CD14-positive monocyte (primary cell): Measurements from ENCODE around the gene TFR2. TPM values are rescaled to one million over a fixed set of nuclear protein-coding genes. Genes with fewer than 3 reads are reported as not detected.

Source experiments
- DNase-seq, 3 donors: peaks; one replicate each; pipeline ENCODE4 v3.0.0-alpha.2; 2011 to 2022
- H2AFZ ChIP-seq: 2 replicates; pipeline ENCODE4 v1.6.0; 2012; ENCODE audit warnings: mild to moderate bottlenecking, low read depth, low read length, inconsistent platforms; ENCODE audit not compliant: insufficient read depth, poor library complexity, severe bottlenecking
- H3K27ac ChIP-seq, 2 donors: 1 replicate in 1 of 2; 2 replicates in 1 of 2; pipeline ENCODE4 v1.5.1; 2012 to 2013; ENCODE audit warnings: low read length in 2 of 2, control low read depth in 1 of 2, inconsistent platforms in 1 of 2, low read depth in 1 of 2, mild to moderate bottlenecking in 1 of 2
- H3K27me3 ChIP-seq, 2 donors: one replicate each; pipeline versions ENCODE4 v1.6.0 to v1.6.1; 2011 to 2013; ENCODE audit warnings: low read length in 2 of 2; ENCODE audit not compliant: control insufficient read depth in 2 of 2, insufficient read depth in 2 of 2
- H3K36me3 ChIP-seq, 2 donors: replicated peaks in 1 of 2; 1 replicate in 1 of 2; 2 replicates in 1 of 2; pipeline versions ENCODE4 v1.5.1 to v1.6.1; 2012 to 2013; ENCODE audit warnings: low read length in 2 of 2, control low read depth in 1 of 2, inconsistent platforms in 1 of 2, mild to moderate bottlenecking in 1 of 2; ENCODE audit not compliant: insufficient read depth in 2 of 2, control insufficient read depth in 1 of 2
- H3K4me1 ChIP-seq, 2 donors: 1 replicate in 1 of 2; 2 replicates in 1 of 2; pipeline versions ENCODE4 v1.5.1 to v1.6.1; 2012 to 2013; ENCODE audit warnings: low read length in 2 of 2, control low read depth in 1 of 2, inconsistent platforms in 1 of 2, mild to moderate bottlenecking in 1 of 2, moderate library complexity in 1 of 2; ENCODE audit not compliant: insufficient read depth in 2 of 2, control insufficient read depth in 1 of 2
- H3K4me2 ChIP-seq: replicated peaks from 2 replicates; pipeline ENCODE3; 2012; ENCODE audit warnings: low read length, moderate library complexity, mild to moderate bottlenecking; ENCODE audit not compliant: poor library complexity, severe bottlenecking; ENCODE audit errors: extremely low read depth
- H3K4me3 ChIP-seq, 3 experiments: fragments of 200-600 bp in 1 of 3; sonication (generic) in 1 of 3; replicated peaks in 1 of 3; 1 replicate in 2 of 3; 2 replicates in 1 of 3; pipeline ENCODE4 v1.5.1; 2011 to 2013; ENCODE audit warnings: low read length in 3 of 3, mild to moderate bottlenecking in 3 of 3, control low read depth in 2 of 3, low read depth in 2 of 3, inconsistent platforms in 1 of 3, moderate library complexity in 1 of 3
- H3K79me2 ChIP-seq: 2 replicates; pipeline ENCODE4 v1.6.0; 2012; ENCODE audit warnings: mild to moderate bottlenecking, control low read depth, inconsistent platforms, low read length, moderate library complexity; ENCODE audit not compliant: insufficient read depth
- H3K9ac ChIP-seq: 2 replicates; pipeline ENCODE4 v1.6.0; 2017; ENCODE audit warnings: low read length, mild to moderate bottlenecking; ENCODE audit not compliant: insufficient read depth, poor library complexity, severe bottlenecking
- H3K9me3 ChIP-seq, 2 donors: replicated peaks in 1 of 2; 1 replicate in 1 of 2; 2 replicates in 1 of 2; pipeline versions ENCODE4 v1.5.1 to v1.6.1; 2012 to 2013; ENCODE audit warnings: low read length in 2 of 2, control low read depth in 1 of 2; ENCODE audit not compliant: control insufficient read depth in 1 of 2, insufficient read depth in 1 of 2
- H4K20me1 ChIP-seq: 2 replicates; pipeline ENCODE4 v1.6.0; 2012; ENCODE audit warnings: mild to moderate bottlenecking, low read length, control low read depth, moderate library complexity; ENCODE audit not compliant: insufficient read depth
- H3K27ac Mint-ChIP-seq, 7 donors: one replicate each; pipeline ENCODE4 v1.8.0; 2020; ENCODE audit warnings: mild to moderate bottlenecking in 7 of 7, mixed read lengths in 7 of 7, moderate library complexity in 6 of 7, inconsistent platforms in 2 of 7
- H3K27me3 Mint-ChIP-seq, 3 donors: one replicate each; pipeline ENCODE4 v1.8.0; 2021 to 2022; ENCODE audit warnings: low read depth in 3 of 3, mild to moderate bottlenecking in 3 of 3, mixed read lengths in 3 of 3, moderate library complexity in 3 of 3, inconsistent platforms in 1 of 3
- H3K36me3 Mint-ChIP-seq, 2 donors: one replicate each; pipeline ENCODE4 v1.8.0; 2020; ENCODE audit warnings: mixed read lengths in 2 of 2, inconsistent platforms in 1 of 2, mild to moderate bottlenecking in 1 of 2
- H3K4me1 Mint-ChIP-seq: one replicate; pipeline ENCODE4 v1.8.0; 2020; ENCODE audit warnings: mild to moderate bottlenecking, mixed read lengths
- H3K4me3 Mint-ChIP-seq, 2 donors: one replicate each; pipeline ENCODE4 v1.8.0; 2020; ENCODE audit warnings: mild to moderate bottlenecking in 2 of 2, mixed read lengths in 2 of 2, moderate library complexity in 1 of 2
- H3K9me3 Mint-ChIP-seq, 7 donors: one replicate each; pipeline ENCODE4 v1.8.0; 2020 to 2022; ENCODE audit warnings: mixed read lengths in 7 of 7, mild to moderate bottlenecking in 6 of 7, moderate library complexity in 6 of 7, inconsistent platforms in 2 of 7
- WGBS: methylation state at CpG from one replicate; pipeline ENCODE4 v1.1.5; 2013; ENCODE audit warnings: missing lambda C conversion rate; ENCODE audit not compliant: insufficient coverage; 5-methylcytosine and 5-hydroxymethylcytosine counted together
- intact Hi-C, 2 donors: fragments of 100-400 bp; cut with micrococcal nuclease; formaldehyde crosslinking; loops; one replicate each; pipeline versions ENCODE4 v1.15.0 to v1.15.1; 2023
- polyA plus RNA-seq, 3 donors: library from polyadenylated mRNA; depleted of rRNA in 1 of 3; unstranded in 2 of 3; stranded (reverse) in 1 of 3; fragments of 300-500 nt in 2 of 3; fragments of >200 nt in 1 of 3; fragmentation: Illumina TruSeq in 2 of 3; gene quantifications; 1 replicate in 2 of 3; 2 replicates in 1 of 3; pipeline ENCODE4 v1.2.3, GENCODE V29; 2012 to 2021
- TF ChIP-seq, protein P1 (sequence below): fragments of 200-600 bp; IDR thresholded peaks from one replicate; pipeline ENCODE4 v1.8.0; 2022; ENCODE audit warnings: antibody characterized with exemption, mild to moderate bottlenecking

Gene TFR2
- polyA plus RNA-seq, 3 donors, result 0.79 to 1.4 TPM; not detected in 1

DNA sequence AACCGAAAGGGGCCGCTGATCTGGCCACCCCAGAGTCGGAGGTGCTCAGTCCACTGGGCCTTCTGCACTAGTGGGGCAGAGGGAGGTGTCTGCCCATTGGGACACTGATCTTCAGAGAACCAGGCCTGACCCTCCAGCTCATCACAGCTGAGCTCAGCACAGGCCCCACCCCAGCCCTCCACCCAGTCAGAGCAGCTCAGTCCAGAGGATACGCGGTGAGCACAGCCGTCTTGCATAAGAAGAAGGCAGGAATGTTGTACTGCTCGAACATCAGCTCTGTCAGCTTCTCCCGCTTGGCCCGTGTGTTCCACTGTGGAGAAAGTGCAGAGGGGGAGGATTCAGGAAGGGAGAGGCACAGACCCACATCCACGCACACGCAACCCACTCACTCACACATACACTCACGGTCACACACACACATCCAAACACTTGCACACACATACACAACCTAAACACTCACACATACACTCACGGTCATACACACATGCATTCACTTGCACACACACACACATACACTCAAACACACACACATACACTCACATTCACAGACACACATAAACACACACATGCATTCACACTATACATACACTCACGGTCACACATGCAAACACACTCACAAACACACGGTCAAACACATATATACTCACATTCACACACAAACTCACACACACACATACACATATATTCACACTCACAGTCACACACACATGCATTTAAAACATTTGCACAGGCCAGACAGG, 8.6 kb upstream of the TFR2 start:
- H3K4me1 Mint-ChIP-seq, result no peaks in the 10 kb centered on the region
- 92% methylated on average over 9 of the region's 15 CpGs for WGBS
- H3K9ac ChIP-seq, result no peak overlapping the region
- TF ChIP-seq, protein P1, sequence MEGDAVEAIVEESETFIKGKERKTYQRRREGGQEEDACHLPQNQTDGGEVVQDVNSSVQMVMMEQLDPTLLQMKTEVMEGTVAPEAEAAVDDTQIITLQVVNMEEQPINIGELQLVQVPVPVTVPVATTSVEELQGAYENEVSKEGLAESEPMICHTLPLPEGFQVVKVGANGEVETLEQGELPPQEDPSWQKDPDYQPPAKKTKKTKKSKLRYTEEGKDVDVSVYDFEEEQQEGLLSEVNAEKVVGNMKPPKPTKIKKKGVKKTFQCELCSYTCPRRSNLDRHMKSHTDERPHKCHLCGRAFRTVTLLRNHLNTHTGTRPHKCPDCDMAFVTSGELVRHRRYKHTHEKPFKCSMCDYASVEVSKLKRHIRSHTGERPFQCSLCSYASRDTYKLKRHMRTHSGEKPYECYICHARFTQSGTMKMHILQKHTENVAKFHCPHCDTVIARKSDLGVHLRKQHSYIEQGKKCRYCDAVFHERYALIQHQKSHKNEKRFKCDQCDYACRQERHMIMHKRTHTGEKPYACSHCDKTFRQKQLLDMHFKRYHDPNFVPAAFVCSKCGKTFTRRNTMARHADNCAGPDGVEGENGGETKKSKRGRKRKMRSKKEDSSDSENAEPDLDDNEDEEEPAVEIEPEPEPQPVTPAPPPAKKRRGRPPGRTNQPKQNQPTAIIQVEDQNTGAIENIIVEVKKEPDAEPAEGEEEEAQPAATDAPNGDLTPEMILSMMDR, result no peak
- H3K4me2 ChIP-seq, result no peak overlapping the region
- peaks cover 0 to 12% (median 2%) of the 10 kb centered on the region in 7 donors for H3K9me3 Mint-ChIP-seq
- no peaks in the 10 kb centered on the region for H3K9me3 ChIP-seq
- H3K27ac Mint-ChIP-seq, result peak overlapping the region in 1 of 7 donors; percentile 1
- peaks cover 15 to 36% (median 23%) of the 10 kb centered on the region in 3 donors for H3K27me3 Mint-ChIP-seq
- H3K36me3 Mint-ChIP-seq, result no peaks in the 10 kb centered on the region
- H4K20me1 ChIP-seq, result no peaks in the 10 kb centered on the region
- no peaks in the 10 kb centered on the region for H3K36me3 ChIP-seq
- no peaks in the 10 kb centered on the region for H3K4me1 ChIP-seq
- peaks cover 5 to 8% of the 10 kb centered on the region in 2 donors for H3K27me3 ChIP-seq
- no peak for DNase-seq
- H3K79me2 ChIP-seq, result no peaks in the 10 kb centered on the region
- intact Hi-C loops, result no loop called here
- H3K27ac ChIP-seq, result no peak overlapping the region
- H3K4me3 ChIP-seq, result no peak overlapping the region
- no peak overlapping the region for H2AFZ ChIP-seq
- no peak overlapping the region for H3K4me3 Mint-ChIP-seq

DNA sequence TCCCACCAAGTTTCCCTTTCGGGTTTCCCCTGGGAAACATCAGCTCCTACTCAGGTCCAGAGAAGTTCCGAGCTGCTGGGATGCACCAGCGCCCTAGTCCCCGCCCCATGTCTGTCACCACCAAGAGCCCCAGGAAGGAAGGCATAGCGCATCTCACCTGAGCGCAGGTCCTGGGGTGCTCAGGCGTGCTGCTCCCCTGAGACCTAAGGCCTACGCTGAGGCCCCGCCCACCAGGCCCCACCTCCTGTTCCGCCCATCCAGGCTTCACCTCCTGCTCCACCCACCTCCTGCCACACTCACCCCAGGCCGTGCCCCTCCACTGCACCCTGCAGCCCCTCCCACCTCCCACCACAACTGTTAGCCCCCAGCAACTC, 1.2 kb upstream of the TFR2 start:
- Histone ChIP-seq H3K4me3 (no peak overlapping the region), H3K36me3 (no peaks in the 10 kb centered on the region), H3K9me3 (no peaks in the 10 kb centered on the region), H3K79me2 (no peaks in the 10 kb centered on the region), H3K27ac (no peak overlapping the region), H2AFZ (no peak overlapping the region), H3K9ac (no peak overlapping the region), H4K20me1 (no peaks in the 10 kb centered on the region), H3K4me1 (no peaks in the 10 kb centered on the region), H3K4me2 (no peak overlapping the region), H3K27me3 (no peaks in the 10 kb centered on the region)
- 90% methylated on average over 11 of the region's 11 CpGs for WGBS
- Mint-ChIP-seq H3K4me3 (no peak overlapping the region), H3K9me3 (no peaks in the 10 kb centered on the region), H3K27ac (no peak overlapping the region), H3K27me3 (peaks cover 11 to 30% (median 12%) of the 10 kb centered on the region in 3 donors), H3K4me1 (no peaks in the 10 kb centered on the region), H3K36me3 (no peaks in the 10 kb centered on the region)
- DNase-seq, result no peak
- TF ChIP-seq, protein P1, result no peak
- intact Hi-C loops, result no loop called here
